HG03139 (cell line): ENCODE measurements around the gene TMF1.

Source experiments
- ATAC-seq: cut with Tn5 transposase; IDR thresholded peaks from one replicate; pipeline ENCODE4 v1.9.1; 2021; ENCODE audit not compliant: unreplicated experiment

The TMF1 gene

DNA sequence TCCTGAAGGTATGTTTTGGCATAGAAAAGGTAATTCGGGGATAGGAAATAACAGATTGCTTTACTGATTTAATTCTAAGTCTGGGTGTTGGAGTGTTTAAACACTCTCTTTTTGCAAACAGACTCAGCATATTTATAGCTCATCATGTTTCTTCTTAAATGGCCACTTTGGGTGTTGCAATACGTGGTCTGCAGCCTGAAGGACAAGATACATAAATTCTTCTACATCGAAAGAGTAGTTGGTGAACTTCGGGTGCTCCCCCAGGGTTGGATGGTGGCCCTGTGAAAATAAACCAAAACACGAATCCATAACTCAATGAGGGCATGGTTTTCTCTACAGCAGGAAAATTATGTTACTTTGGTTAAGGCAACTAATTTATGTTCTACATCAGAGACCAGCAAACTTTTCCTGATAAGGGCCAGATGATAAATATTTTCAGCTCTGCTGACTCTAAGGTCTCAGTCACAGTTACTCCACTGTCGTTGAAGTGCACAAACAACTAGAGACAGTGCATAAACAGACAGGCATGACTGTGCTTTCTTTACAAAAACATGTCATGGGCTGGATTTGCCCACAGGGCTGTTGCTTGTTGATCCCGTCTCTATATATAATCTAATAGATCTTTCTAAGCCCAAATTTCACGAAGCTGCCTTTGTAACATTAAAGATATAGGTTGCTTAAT is 74.5 kb downstream of the TMF1 start:
- ATAC-seq, result no peak

DNA sequence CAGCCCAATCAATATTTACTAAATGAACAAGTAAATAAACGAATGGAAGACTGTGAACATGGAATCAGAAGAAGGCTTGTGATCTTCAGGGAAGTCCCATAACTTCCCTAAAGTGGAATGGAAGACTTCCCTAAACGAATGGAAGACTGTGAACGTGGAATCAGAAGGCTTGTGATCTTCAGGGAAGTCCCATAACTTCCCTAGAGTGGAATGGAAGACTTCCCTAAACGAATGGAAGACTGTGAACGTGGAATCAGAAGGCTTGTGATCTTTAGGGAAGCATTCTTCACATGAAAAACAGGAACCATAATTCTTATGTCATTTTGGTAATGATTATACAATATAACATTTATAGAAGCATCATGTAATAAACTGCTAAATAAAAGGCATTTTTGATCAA is 77.4 kb downstream of the TMF1 start:
- no peak for ATAC-seq

DNA sequence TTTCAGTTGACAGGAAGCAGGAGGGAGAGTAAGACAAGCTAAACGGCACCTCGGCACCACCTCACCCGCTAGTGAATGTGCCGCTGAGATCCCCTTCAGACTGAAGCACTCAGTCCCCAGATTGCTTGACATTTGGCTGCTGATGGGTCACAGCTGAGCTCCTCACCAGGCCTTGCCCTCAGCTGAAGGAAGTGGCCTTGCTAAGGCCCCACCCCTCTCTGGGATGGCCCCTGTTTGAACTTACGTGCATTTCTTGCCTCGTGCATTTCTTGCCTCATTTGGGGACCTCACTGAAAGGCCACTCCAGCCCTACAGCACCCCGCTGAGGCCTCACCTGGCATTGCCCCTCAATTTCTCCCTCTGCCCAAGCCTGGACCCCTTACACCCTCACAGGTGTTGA is 78.5 kb downstream of the TMF1 start:
- ATAC-seq, result no peak

DNA sequence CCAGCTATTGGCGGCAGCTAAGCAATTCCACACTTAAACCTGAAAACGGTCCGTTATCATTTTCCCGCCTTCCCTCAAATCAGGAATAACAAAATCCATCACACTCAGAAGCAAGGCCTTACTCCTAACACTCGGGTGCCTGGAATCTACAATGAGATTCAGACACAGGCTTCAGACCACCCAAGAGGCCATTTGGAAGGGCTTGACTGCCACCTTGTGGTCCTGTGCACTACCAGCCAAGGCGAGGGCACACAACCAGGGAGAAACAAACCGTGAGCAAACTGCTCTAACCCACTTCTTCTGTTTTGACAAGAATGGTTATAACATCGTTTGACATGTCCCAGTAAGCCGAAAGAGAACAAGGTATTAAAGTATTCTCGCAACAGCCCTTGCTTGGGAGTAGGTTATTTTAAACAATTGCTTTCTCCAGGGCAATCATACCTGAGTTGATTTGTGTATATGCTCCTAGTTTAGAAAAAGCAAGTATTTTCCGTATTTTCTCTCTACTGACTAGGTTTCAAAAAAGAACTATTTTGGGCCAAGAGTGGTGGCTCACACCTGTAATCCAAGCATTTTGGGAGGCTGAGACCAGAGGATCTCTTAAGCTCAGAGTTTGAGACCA is 79.7 kb downstream of the TMF1 start:
- ATAC-seq, result no peak
